T-helper 22 cell (primary cell): Measurements from ENCODE around the gene NCOA7.
"Not testable (repeated sequence)": the region's sequence is repeated elsewhere in the genome, so short reads cannot be mapped to it uniquely, and the experiment has no call there.

ENCODE experiments used
- DNase-seq: peaks from one replicate; pipeline ENCODE4 v3.0.0-alpha.2; 2020; ENCODE audit warnings: low read depth

Gene NCOA7

DNA sequence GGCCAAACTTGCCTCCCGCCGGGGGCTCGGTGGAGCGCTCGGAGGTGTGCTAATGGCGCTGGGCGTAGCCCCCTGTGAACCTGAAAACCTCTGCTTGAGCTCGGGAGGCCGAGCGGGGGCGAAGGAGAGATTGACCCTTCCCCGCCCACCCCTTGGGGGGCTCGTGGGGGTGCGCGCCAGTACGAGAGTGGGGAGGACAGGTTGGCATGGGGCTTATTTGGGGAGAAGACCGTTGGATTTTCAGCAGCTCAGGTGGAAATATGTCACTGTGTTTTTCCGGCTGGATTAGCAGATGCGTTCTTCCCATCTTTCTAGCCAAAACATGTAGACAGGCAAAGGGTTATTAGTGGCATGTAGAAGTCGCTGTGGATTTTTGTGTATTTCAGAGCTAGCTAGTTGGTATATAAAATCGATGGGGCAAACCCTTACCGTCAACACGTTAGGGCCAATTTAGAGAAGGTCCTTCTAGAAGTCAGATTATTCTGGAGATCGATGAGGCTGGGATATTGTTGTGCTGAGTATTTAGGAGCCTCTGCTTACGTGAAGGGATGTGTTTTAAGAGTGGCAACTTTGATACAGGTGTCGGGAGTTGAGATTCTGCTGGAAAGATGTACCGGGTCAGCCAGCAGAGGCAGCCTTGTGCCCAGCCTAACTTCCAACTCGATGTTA lies 525 bp downstream of the NCOA7 start:
- no peak for DNase-seq

DNA sequence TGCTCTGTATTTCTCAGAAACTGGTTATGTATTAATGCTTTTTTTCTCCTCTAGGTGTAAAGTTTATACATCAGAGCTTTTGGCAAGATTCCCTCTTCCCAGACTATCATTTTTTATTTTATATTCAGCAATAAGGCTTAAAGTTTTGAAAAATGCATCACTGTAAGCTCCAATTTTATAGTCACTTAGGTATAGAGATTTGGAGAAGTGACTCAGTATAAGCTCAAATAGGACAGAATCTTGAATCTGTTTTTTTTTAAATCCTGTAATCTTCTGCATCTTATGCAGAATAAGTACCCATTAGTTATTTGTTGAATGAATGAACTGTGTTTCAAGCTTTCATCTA lies 1.0 kb downstream of the NCOA7 start:
- no peak for DNase-seq

DNA sequence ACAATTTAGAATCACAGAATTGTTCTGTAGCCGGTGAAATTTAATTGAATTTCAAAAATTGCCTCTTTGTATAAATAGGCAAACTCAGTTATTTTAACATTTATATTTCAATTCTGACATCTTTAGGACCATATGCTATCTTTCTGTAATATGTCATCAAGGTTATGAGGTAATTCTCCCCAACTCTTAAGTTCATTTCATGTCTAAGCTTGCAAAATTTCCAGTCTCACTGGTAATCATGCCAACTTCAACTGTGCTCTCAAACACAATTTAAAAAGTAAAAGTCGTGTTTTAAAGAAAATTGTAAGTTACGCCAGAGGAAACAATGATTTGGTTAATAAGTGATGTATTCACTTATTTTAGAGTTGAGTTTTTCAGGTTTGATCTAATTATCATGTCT lies 1.4 kb downstream of the NCOA7 start:
- DNase-seq: no peak

- no peak for DNase-seq
Observed at GRCh38 chr6:125792680-125793079, 1.9 kb downstream of the NCOA7 start.

DNA sequence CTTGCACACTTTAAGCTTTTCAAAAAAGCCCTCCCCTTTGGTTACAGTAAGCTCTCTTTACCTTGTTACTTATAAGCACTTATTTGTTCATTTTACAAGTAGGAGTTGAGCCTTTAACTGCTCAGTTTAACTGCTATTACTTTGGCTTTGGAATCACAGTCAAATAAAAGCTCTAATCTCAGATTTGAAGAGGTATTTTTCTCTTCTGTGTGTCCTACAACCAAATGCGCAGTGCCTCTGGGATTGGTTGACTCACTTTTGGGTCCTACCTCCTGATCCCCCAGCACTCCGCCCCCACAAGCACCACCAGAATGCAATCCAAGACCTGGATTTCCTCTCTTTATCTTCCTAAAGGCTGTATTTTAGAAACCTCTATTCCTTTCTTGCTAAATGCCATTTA lies 2.5 kb downstream of the NCOA7 start:
- no peak for DNase-seq

DNA sequence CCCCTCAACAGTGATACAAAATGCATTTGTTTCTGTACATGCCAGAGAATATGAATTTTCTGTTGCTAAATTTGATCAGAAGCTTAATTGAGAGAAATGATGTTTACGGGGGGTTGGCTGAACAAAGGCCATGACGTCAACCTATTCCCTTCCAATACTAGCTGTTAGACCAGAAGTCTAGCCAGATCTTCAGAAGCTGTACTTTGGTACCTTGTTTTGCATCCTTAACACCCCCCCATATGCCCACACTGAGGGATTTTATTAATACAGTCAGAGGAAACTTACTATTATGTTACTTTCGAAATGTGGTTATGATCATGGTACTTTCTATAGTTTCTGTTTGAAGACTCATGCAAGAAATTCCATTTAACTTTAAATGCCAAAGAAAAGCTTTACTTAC lies 3.1 kb downstream of the NCOA7 start:
- DNase-seq: no peak

- DNase-seq: no peak
Observed at GRCh38 chr6:125794342-125795137, 3.8 kb downstream of the NCOA7 start.

DNA sequence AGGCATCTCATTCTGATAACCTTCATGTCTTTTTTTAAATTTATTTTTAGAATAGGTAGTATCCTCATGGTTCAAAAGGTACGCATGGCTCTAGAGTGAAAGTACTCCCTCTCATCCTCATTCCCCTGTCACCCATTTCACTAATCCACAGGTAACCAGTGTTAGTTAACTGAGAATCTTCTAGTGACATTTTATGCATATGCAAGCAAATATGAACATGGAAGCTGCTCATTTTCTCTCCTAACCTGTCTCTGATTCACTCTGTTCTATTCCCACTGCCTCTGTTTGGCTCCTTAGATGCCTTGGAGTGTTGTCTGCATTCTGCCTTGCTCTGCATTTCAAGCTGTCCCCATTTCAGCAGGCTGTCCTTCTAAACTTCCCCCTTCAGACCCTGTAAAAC lies 4.5 kb downstream of the NCOA7 start:
- no peak for DNase-seq

GRCh38 chr6:125797120-125797885 lies 6.5 kb downstream of the NCOA7 start:
- DNase-seq: no peak

DNA sequence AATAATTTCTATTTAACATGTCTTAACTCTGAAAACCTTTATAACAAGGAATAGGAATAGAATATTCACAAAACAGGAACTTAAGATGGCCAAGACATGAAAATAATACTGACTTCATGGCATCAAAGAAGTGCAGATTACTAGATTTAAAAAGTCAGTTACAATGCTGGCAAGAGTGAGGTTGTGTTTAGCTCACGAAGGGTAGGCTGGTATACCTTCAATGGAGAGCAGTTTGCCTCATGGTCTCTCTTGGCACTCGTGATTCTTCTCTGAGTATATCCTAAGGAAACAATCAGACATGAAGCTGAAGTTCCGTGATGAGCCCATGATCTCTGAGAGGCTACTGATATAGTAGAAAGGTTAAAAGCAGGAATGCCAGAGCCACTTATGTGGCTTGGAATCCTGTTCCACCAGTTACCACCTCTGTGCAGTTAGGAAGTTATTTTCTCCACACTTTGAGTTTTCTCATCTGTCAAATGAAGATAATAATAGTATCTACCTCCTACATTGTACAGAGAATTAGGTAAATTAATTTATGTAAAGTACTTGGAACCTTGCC lies 7.2 kb downstream of the NCOA7 start:
- no peak for DNase-seq

GRCh38 chr6:125798734-125799508 lies 8.2 kb downstream of the NCOA7 start:
- DNase-seq: no peak

DNA sequence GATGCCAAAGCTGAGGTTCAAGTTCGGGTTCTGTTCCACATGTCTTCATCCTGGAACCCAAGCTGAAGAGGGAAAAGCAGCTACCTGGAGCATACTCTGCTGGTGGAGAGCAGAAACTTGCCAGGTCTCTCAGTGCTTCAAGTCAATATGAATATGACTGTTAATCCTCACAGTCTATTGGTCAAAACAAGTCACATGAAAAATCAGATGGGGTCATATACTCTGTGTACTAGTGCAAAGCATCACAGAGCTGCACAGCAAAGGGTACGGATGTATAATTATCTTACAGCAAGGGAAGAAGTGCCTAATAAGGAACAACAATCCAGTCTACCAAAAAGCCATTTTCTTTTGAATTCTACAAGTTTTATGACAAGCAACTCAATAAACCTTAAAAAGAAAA lies 11.6 kb downstream of the NCOA7 start:
- no peak for DNase-seq

DNA sequence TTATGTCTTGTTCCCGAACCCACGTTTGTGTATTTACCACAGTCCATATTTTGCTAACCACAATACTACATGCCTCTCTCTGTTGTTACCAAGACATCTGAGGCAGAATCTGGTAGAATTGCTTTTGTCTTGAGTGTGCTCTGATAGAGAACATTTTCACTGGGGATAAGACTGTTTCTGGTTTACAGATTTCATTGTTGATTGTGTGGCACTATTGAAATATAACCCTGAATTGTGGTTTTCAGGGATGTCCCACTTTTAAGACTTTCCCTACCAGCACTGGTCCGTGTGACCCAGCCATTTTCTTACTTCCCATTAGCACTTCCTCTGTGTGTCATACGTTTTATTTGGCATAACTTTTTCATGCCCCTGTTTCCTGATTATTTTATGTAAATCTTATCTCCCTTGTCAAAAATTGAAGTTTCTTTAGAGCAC lies 12.2 kb downstream of the NCOA7 start:
- DNase-seq: no peak

DNA sequence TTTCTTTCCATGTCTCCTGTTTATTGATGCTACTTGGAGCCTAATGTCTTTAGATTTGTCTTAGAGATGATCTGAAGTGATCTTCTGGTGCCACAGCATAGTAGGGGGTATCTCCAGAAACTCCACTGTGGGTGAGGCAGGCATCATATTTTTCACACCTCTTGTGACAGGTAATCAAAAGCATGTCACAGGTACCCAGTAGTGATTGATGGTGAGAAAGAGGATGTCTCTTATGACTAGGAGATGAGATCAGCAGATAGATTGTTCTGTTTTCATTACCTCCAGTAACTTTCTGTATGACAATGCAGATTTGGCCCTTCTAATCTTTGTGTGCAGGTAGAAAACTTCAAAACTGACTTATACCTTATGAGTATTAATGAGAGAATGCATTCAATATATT lies 13.5 kb downstream of the NCOA7 start:
- no peak for DNase-seq

DNA sequence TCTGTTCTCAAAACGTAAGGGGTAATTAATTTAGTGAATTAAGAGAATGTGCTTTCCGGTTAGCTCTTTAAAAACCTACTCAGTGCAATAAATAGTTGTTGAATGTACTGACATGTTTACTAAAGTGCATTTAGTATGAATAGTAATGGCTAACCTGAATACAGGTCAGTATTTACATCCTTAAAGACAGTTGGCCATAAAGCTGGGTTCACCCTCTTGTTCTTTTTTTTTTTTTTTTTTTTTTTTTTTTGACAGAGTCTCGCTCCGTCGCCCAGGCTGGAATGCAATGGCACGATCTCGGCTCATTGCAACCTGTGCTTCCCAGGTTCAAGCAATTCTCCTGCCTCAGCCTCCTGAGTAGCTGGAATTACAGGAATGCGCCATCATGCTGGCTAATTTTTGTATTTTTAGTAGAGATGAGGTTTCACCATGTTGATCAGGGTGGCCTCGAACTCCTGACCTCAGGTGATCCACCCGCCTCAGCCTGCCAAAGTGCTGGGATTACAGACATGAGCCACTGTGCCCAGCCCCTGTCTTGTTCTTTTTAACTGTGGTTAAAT lies 14.2 kb downstream of the NCOA7 start:
- DNase-seq: not testable (repeated sequence)

DNA sequence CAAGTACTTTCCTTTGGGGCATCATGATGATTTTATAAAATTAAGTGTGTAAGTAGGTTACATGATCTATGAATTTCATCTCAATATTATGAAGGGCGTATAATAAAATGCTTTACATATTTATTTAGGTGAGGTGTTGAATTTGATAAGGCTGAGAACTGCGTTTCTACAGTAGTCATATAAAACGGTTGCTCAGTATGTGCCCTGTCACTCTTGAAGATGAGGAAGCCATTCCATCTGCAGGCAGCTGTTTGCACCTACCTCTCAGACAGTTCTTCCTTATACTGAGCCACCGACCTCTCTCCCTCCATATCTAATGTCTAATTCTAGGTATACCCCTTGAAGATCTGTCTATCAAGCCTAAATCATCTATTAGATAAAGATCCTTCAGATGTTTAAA lies 16.1 kb downstream of the NCOA7 start:
- no peak for DNase-seq

DNA sequence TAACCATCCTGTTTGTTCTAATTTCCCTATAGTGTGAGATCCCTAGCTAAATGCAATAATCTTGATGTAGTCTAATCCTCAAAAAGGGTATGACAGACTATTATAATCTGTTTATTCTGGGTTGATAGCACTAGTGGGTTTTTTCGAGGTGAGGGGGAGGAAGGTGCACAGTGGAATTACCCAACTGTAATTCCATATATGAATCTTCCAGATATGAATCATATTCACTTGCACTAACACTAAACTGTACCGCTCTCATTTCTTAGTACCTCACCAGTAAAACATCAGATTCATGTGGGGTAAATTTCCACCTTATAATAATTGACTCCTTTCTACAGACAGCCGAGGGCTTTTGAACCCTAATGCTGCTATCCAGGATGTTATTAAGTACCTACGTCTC lies 16.5 kb downstream of the NCOA7 start:
- no peak for DNase-seq

- DNase-seq: no peak
Observed at GRCh38 chr6:125808060-125808459, 17.3 kb downstream of the NCOA7 start.

GRCh38 chr6:125808591-125808990 lies 17.8 kb downstream of the NCOA7 start:
- DNase-seq: no peak

DNA sequence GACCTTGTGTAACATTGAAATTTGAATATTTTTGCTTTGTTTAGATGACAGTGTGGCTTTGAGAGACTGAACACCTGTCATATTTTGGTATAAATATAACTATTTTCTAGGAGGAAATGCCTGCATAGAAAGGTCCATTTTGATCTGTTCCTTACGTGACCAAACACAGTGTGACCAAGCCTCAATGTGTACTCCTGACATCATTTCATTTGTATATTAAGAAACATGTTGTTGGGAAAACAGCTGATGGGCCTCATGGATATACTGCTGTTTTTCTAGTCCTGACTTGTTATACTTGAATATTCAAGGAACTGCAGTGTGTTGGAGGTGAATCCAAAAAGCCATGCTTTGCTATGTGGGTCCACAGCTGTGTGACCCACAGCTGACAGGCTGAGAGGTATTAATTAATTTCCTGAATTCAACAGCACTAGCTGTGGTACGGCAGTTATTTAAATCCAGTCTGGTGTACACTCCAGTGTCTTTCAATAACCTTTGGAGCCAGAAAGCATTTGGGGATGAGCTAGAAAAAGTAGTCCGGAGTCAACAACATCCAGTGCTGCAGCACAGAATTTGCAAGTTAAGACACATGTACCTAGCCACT lies 18.9 kb downstream of the NCOA7 start:
- DNase-seq: no peak

DNA sequence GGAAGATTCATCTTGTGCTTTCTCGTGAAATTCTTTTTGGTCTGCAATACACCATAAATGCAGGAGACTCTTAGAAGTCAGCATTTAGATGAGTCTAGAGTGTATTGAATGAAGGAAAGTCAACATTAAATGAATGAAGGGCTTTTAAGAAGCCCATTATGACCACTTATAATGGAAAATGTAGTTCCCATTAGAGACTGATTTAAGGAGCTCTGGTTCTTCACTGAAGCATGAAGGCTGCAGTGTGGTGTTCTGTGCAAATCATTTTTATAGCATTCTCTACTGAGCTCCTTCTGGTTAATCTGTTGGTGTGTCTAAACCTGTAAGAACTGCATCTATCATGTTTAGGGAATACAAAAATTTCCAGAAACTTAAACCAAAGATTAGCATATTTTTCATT lies 19.7 kb downstream of the NCOA7 start:
- DNase-seq: no peak
